ENCODE measurements around the gene SLC19A3. TPM values are rescaled to one million over a fixed set of nuclear protein-coding genes. Genes with fewer than 3 reads are reported as not detected.
"Not testable (repeated sequence)": the region's sequence is repeated elsewhere in the genome, so short reads cannot be mapped to it uniquely, and the experiment has no call there.

The SLC19A3 gene
- total RNA-seq, 1 experiment from 2014 or later, result 63.8 TPM

DNA sequence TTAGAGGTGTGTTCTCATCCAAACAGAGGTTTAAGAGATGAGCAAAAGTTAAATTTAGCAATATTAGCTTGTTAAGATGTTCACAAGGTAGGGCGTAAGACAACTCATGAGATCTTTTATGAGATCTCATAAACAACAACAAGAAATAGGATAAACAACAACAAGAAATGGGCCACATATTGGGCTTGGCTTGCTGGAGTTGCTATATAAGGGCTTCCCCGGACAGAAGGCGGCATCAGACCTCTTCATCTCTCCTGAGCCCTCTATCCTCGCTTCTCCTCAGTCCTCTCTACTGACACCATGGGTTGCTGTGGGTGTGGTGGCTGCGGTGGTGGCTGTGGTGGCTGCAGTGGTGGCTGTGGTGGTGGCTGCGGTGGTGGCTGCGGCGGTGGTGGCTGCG, 27.8 kb upstream of the SLC19A3 start, which contains the start of gene SCYGR8:
TSS of gene SCYGR8 (plus strand) at position 301 of the 400 bp plus-strand sequence. CDS start at position 301, 0 bp downstream.
- Mint-ChIP-seq H3K4me1 (ENCODE audit: low read depth, unreplicated experiment) (peaks cover 16% of the 10 kb centered on the region), H3K36me3 (ENCODE audit: insufficient read depth, unreplicated experiment) (no peaks in the 10 kb centered on the region), H3K27me3 (ENCODE audit: unreplicated experiment) (no peaks in the 10 kb centered on the region), H3K4me3 (ENCODE audit: low read depth, unreplicated experiment) (no peak within 1 kb of the TSS), H3K27ac (ENCODE audit: unreplicated experiment) (no peak within 1 kb of the TSS), H3K9me3 (ENCODE audit: low read depth, unreplicated experiment) (no peaks in the 10 kb centered on the region)
- no TSS peak for BruUV-seq (replicated peaks)
- intact Hi-C loops (cut with micrococcal nuclease; ENCODE audit: unreplicated experiment), result no loop called here
- TF ChIP-seq CTCF (IDR thresholded peaks at IDR 0.05; ENCODE audit: unreplicated experiment), result no peak
- DNase-seq, result no peak
- CTCF ChIA-PET, result no interaction called here

DNA sequence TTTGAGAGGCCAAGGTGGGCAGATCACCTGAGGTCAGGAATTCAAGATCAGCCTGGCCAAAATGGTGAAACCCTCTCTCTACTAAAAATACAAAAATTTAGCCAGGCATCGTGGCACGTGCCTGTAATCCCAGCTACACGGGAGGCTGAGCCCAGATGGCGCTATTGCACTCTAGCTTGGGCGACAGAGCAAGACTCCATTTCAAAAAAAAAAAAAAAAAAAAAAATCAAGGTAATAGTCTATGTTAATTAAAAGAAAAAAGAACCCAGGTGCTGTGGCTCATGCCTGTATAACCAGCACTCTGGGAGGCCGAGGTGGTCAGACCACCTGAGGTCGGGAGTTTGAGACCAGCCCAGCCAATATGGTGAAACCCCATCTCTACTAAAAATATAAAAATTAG, 22.9 kb upstream of the SLC19A3 start:
- H3K4me1 Mint-ChIP-seq (ENCODE audit: low read depth, unreplicated experiment), result peaks cover 16% of the 10 kb centered on the region
- H3K9me3 Mint-ChIP-seq (ENCODE audit: low read depth, unreplicated experiment); intact Hi-C loops (cut with micrococcal nuclease; ENCODE audit: unreplicated experiment); H3K27ac Mint-ChIP-seq (ENCODE audit: unreplicated experiment); H3K4me3 Mint-ChIP-seq (ENCODE audit: low read depth, unreplicated experiment); H3K36me3 Mint-ChIP-seq (ENCODE audit: insufficient read depth, unreplicated experiment); DNase-seq; H3K27me3 Mint-ChIP-seq (ENCODE audit: unreplicated experiment); BruUV-seq (replicated peaks): not testable (repeated sequence)
- CTCF ChIA-PET, result interaction anchor here (0.6 kb wide), 1 partner anchor 34 kb away, joined by 3 read pairs; no protein-coding TSS in a partner anchor

- Mint-ChIP-seq H3K4me3 (ENCODE audit: low read depth, unreplicated experiment) (no peak overlapping the region), H3K36me3 (ENCODE audit: insufficient read depth, unreplicated experiment) (no peaks in the 10 kb centered on the region), H3K27me3 (ENCODE audit: unreplicated experiment) (no peaks in the 10 kb centered on the region), H3K4me1 (ENCODE audit: low read depth, unreplicated experiment) (peaks cover 14% of the 10 kb centered on the region), H3K27ac (ENCODE audit: unreplicated experiment) (no peak overlapping the region), H3K9me3 (ENCODE audit: low read depth, unreplicated experiment) (peaks cover 3% of the 10 kb centered on the region)
- DNase-seq, result no peak
- intact Hi-C loops (cut with micrococcal nuclease; ENCODE audit: unreplicated experiment), result no loop called here
- no TSS peak for BruUV-seq (replicated peaks)
- no peak for TF ChIP-seq CTCF (IDR thresholded peaks at IDR 0.05; ENCODE audit: unreplicated experiment)
- CTCF ChIA-PET, result no interaction called here
Measured at GRCh38 chr2:227739351-227739750, 21.5 kb upstream of the SLC19A3 start.

- no peak for DNase-seq
- intact Hi-C loops (cut with micrococcal nuclease; ENCODE audit: unreplicated experiment), result no loop called here
- H3K4me3 Mint-ChIP-seq (ENCODE audit: low read depth, unreplicated experiment), result no peak within 1 kb of the TSS
- no peak within 1 kb of the TSS for H3K27ac Mint-ChIP-seq (ENCODE audit: unreplicated experiment)
- no peaks in the 10 kb centered on the region for H3K36me3 Mint-ChIP-seq (ENCODE audit: insufficient read depth, unreplicated experiment)
- H3K4me1 Mint-ChIP-seq (ENCODE audit: low read depth, unreplicated experiment), result peaks cover 7% of the 10 kb centered on the region
- no TSS peak for BruUV-seq (replicated peaks)
- CTCF ChIA-PET, result no interaction called here
- no peak for TF ChIP-seq CTCF (IDR thresholded peaks at IDR 0.05; ENCODE audit: unreplicated experiment)
- H3K9me3 Mint-ChIP-seq (ENCODE audit: low read depth, unreplicated experiment), result no peaks in the 10 kb centered on the region
- H3K27me3 Mint-ChIP-seq (ENCODE audit: unreplicated experiment), result no peaks in the 10 kb centered on the region
Measured at GRCh38 chr2:227728035-227728434, 10.2 kb upstream of the SLC19A3 start, which contains the start of gene SCYGR7. Gene SCYGR7 (plus strand): TSS chr2:227728335. CDS start chr2:227728335, 0 bp downstream.

- no peak within 1 kb of the TSS for H3K27ac Mint-ChIP-seq (ENCODE audit: unreplicated experiment)
- BruUV-seq (replicated peaks), result no TSS peak
- intact Hi-C loops (cut with micrococcal nuclease; ENCODE audit: unreplicated experiment), result no loop called here
- no peaks in the 10 kb centered on the region for H3K36me3 Mint-ChIP-seq (ENCODE audit: insufficient read depth, unreplicated experiment)
- no peak for DNase-seq
- TF ChIP-seq CTCF (IDR thresholded peaks at IDR 0.05; ENCODE audit: unreplicated experiment), result no peak
- peaks cover 24% of the 10 kb centered on the region for H3K4me1 Mint-ChIP-seq (ENCODE audit: low read depth, unreplicated experiment)
- CTCF ChIA-PET, result interaction anchor here (1.0 kb wide), 1 partner anchor 166 kb away, joined by 3 read pairs; no protein-coding TSS in a partner anchor
- no peaks in the 10 kb centered on the region for H3K9me3 Mint-ChIP-seq (ENCODE audit: low read depth, unreplicated experiment)
- no peak within 1 kb of the TSS for H3K4me3 Mint-ChIP-seq (ENCODE audit: low read depth, unreplicated experiment)
- no peaks in the 10 kb centered on the region for H3K27me3 Mint-ChIP-seq (ENCODE audit: unreplicated experiment)
Measured at GRCh38 chr2:227724394-227725039, 6.7 kb upstream of the SLC19A3 start, which contains the start of gene SCYGR6. Gene SCYGR6 (minus strand): TSS chr2:227724757. CDS start chr2:227724757, 0 bp downstream.

- peaks cover 36% of the 10 kb centered on the region for H3K4me1 Mint-ChIP-seq (ENCODE audit: low read depth, unreplicated experiment)
- H3K36me3 Mint-ChIP-seq (ENCODE audit: insufficient read depth, unreplicated experiment), result peaks cover 10% of the 10 kb centered on the region
- CTCF ChIA-PET; H3K27me3 Mint-ChIP-seq (ENCODE audit: unreplicated experiment); BruUV-seq (replicated peaks); H3K9me3 Mint-ChIP-seq (ENCODE audit: low read depth, unreplicated experiment); DNase-seq; H3K4me3 Mint-ChIP-seq (ENCODE audit: low read depth, unreplicated experiment); intact Hi-C loops (cut with micrococcal nuclease; ENCODE audit: unreplicated experiment); H3K27ac Mint-ChIP-seq (ENCODE audit: unreplicated experiment): not testable (repeated sequence)
Measured at GRCh38 chr2:227722821-227723220, 5.0 kb upstream of the SLC19A3 start.

Measured in Calu3 (cell line).